Measurements from ENCODE around the gene OR4D6. TPM values are rescaled to one million over a fixed set of nuclear protein-coding genes. Genes with fewer than 3 reads are reported as not detected.

Gene OR4D6
- total RNA-seq, 1 donor from 2014 or later: not detected

DNA sequence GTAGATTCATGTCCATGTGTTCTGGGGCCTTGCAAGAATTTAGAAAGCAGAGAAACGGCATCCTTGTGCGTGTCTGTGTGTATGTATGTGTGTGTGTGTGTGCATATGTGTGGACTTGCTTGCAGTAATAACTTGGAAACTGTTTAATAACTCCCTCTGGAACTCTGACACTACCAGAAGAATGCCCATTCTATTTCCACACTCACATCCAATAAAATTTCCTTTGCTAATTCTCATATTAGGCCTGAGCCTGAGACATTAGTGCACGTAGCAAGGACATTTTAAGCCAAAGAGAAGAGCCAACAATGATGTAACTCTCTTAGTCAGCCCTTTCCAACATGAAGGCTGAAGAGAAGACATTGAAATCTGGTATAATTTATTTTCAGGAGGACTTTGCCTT lies 3.2 kb downstream of the OR4D6 start:
- Mint-ChIP-seq H3K27me3 (ENCODE audit: low read depth, unreplicated experiment) (no peaks in the 10 kb centered on the region), H3K27ac (ENCODE audit: unreplicated experiment) (no peak overlapping the region)

DNA sequence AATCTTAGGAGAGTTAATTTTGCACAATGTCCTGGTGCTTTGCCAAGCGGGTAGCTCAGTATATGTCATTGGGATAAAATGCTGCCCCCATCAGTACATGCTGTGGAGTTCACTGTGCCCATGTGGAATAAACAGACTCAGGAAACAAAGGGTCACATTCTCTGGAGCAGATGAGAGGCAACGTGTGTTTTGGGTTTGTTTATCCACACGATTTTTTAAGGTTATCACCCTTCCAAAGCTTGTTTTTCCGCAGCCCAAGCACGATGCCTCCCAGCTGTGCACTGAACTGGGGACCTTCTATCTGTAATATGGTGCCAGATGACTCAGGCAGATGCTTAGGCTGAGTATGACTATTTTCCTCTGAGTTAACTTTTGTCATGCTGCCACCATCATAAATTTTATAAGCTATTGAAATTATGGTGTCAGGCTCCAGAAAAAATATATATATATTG lies 6.5 kb downstream of the OR4D6 start:
- H3K4me3 Mint-ChIP-seq (ENCODE audit: unreplicated experiment): no peak overlapping the region
- peaks cover 3% of the 10 kb centered on the region for H3K9me3 Mint-ChIP-seq (ENCODE audit: unreplicated experiment)
- Histone ChIP-seq H3K36me3 (ENCODE audit: insufficient read depth, low read length) (no peaks in the 10 kb centered on the region), H3K9me3 (ENCODE audit: insufficient read depth, low read depth, low read length) (no peaks in the 10 kb centered on the region), H3K27ac (ENCODE audit: low read depth, low read length) (no peak overlapping the region), H4K20me1 (ENCODE audit: insufficient read depth, low read length) (no peaks in the 10 kb centered on the region), H3K4me3 (ENCODE audit: insufficient read depth, low read depth, low read length) (no peak overlapping the region), H3K4me1 (ENCODE audit: insufficient read depth, low read length) (no peaks in the 10 kb centered on the region), H3K4me2 (ENCODE audit: low read length) (no peak overlapping the region), H3K79me2 (ENCODE audit: insufficient read depth, low read length) (no peaks in the 10 kb centered on the region), H2AFZ (ENCODE audit: low read depth, low read length) (no peak overlapping the region), H3K27me3 (ENCODE audit: insufficient read depth, low read length) (no peaks in the 10 kb centered on the region), H3K9ac (ENCODE audit: low read length) (no peak overlapping the region)
- H3K36me3 Mint-ChIP-seq (ENCODE audit: low read depth, unreplicated experiment): no peaks in the 10 kb centered on the region
- H3K4me1 Mint-ChIP-seq (ENCODE audit: low read depth, unreplicated experiment): no peaks in the 10 kb centered on the region
- no peaks in the 10 kb centered on the region for H3K27me3 Mint-ChIP-seq (ENCODE audit: low read depth, unreplicated experiment)
- H3K27ac Mint-ChIP-seq (ENCODE audit: unreplicated experiment): no peak overlapping the region
- TF ChIP-seq, protein P1, sequence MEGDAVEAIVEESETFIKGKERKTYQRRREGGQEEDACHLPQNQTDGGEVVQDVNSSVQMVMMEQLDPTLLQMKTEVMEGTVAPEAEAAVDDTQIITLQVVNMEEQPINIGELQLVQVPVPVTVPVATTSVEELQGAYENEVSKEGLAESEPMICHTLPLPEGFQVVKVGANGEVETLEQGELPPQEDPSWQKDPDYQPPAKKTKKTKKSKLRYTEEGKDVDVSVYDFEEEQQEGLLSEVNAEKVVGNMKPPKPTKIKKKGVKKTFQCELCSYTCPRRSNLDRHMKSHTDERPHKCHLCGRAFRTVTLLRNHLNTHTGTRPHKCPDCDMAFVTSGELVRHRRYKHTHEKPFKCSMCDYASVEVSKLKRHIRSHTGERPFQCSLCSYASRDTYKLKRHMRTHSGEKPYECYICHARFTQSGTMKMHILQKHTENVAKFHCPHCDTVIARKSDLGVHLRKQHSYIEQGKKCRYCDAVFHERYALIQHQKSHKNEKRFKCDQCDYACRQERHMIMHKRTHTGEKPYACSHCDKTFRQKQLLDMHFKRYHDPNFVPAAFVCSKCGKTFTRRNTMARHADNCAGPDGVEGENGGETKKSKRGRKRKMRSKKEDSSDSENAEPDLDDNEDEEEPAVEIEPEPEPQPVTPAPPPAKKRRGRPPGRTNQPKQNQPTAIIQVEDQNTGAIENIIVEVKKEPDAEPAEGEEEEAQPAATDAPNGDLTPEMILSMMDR (IDR thresholded peaks at IDR 0.05; ENCODE audit: insufficient read depth, low read depth, low read length): no peak
- no peak for TF ChIP-seq EZH2 (IDR thresholded peaks at IDR 0.05; ENCODE audit: insufficient read depth, low read length)
- no peak for DNase-seq (ENCODE audit: low read depth)
- FAIRE-seq: no peak

More for the DNA sequence above, 3.2 kb downstream of the OR4D6 start:
- Histone ChIP-seq H3K36me3 (ENCODE audit: insufficient read depth, low read length) (no peaks in the 10 kb centered on the region), H3K9ac (ENCODE audit: low read length) (no peak overlapping the region), H3K79me2 (ENCODE audit: insufficient read depth, low read length) (no peaks in the 10 kb centered on the region), H3K4me1 (ENCODE audit: insufficient read depth, low read length) (no peaks in the 10 kb centered on the region), H3K9me3 (ENCODE audit: insufficient read depth, low read depth, low read length) (no peaks in the 10 kb centered on the region), H3K4me3 (ENCODE audit: insufficient read depth, low read depth, low read length) (no peak overlapping the region), H2AFZ (ENCODE audit: low read depth, low read length) (no peak overlapping the region), H3K4me2 (ENCODE audit: low read length) (no peak overlapping the region), H4K20me1 (ENCODE audit: insufficient read depth, low read length) (no peaks in the 10 kb centered on the region), H3K27me3 (ENCODE audit: insufficient read depth, low read length) (no peaks in the 10 kb centered on the region), H3K27ac (ENCODE audit: low read depth, low read length) (no peak overlapping the region)
- no peak overlapping the region for H3K4me3 Mint-ChIP-seq (ENCODE audit: unreplicated experiment)
- DNase-seq (ENCODE audit: low read depth) (no peak), FAIRE-seq (no peak)
- peaks cover 3% of the 10 kb centered on the region for H3K9me3 Mint-ChIP-seq (ENCODE audit: unreplicated experiment)
- TF ChIP-seq EZH2 (IDR thresholded peaks at IDR 0.05; ENCODE audit: insufficient read depth, low read length): no peak
- TF ChIP-seq, protein P1 (IDR thresholded peaks at IDR 0.05; ENCODE audit: insufficient read depth, low read depth, low read length): no peak
- no peaks in the 10 kb centered on the region for H3K36me3 Mint-ChIP-seq (ENCODE audit: low read depth, unreplicated experiment)
- no peaks in the 10 kb centered on the region for H3K4me1 Mint-ChIP-seq (ENCODE audit: low read depth, unreplicated experiment)

GRCh38 chr11:59473015-59473414 lies 16.3 kb downstream of the OR4D6 start, which contains the start of gene OR4D10:
Gene OR4D10 (plus strand): TSS chr11:59473315. CDS start chr11:59477430, 4,115 bp downstream.
- Histone ChIP-seq H2AFZ (ENCODE audit: low read depth, low read length) (no peak within 1 kb of the TSS), H3K9me3 (ENCODE audit: insufficient read depth, low read depth, low read length) (no peaks in the 10 kb centered on the region), H3K4me1 (ENCODE audit: insufficient read depth, low read length) (no peaks in the 10 kb centered on the region), H4K20me1 (ENCODE audit: insufficient read depth, low read length) (no peaks in the 10 kb centered on the region), H3K36me3 (ENCODE audit: insufficient read depth, low read length) (no peaks in the 10 kb centered on the region), H3K27ac (ENCODE audit: low read depth, low read length) (no peak within 1 kb of the TSS), H3K9ac (ENCODE audit: low read length) (no peak within 1 kb of the TSS), H3K27me3 (ENCODE audit: insufficient read depth, low read length) (no peaks in the 10 kb centered on the region), H3K4me2 (ENCODE audit: low read length) (no peak within 1 kb of the TSS), H3K79me2 (ENCODE audit: insufficient read depth, low read length) (no peaks in the 10 kb centered on the region), H3K4me3 (ENCODE audit: insufficient read depth, low read depth, low read length) (no peak within 1 kb of the TSS)
- H3K27ac Mint-ChIP-seq (ENCODE audit: unreplicated experiment): no peak within 1 kb of the TSS
- no peaks in the 10 kb centered on the region for H3K9me3 Mint-ChIP-seq (ENCODE audit: unreplicated experiment)
- DNase-seq (ENCODE audit: low read depth) (no peak), FAIRE-seq (no peak)
- TF ChIP-seq, protein P1 (IDR thresholded peaks at IDR 0.05; ENCODE audit: insufficient read depth, low read depth, low read length): no peak
- TF ChIP-seq EZH2 (IDR thresholded peaks at IDR 0.05; ENCODE audit: insufficient read depth, low read length): no peak
- no peaks in the 10 kb centered on the region for H3K36me3 Mint-ChIP-seq (ENCODE audit: low read depth, unreplicated experiment)
- H3K4me1 Mint-ChIP-seq (ENCODE audit: low read depth, unreplicated experiment): no peaks in the 10 kb centered on the region
- peaks cover 3% of the 10 kb centered on the region for H3K27me3 Mint-ChIP-seq (ENCODE audit: low read depth, unreplicated experiment)
- H3K4me3 Mint-ChIP-seq (ENCODE audit: unreplicated experiment): no peak within 1 kb of the TSS
